GM19467 (cell line): ENCODE results near the gene SPOCK2.
"Not testable (repeated sequence)": the region's sequence is repeated elsewhere in the genome, so short reads cannot be mapped to it uniquely, and the experiment has no call there.

Experiments used
- ATAC-seq: cut with Tn5 transposase; IDR thresholded peaks from one replicate; pipeline ENCODE4 v1.9.1; 2021; ENCODE audit warnings: mild to moderate bottlenecking, moderate library complexity; ENCODE audit not compliant: unreplicated experiment

SPOCK2 gene, protein sequence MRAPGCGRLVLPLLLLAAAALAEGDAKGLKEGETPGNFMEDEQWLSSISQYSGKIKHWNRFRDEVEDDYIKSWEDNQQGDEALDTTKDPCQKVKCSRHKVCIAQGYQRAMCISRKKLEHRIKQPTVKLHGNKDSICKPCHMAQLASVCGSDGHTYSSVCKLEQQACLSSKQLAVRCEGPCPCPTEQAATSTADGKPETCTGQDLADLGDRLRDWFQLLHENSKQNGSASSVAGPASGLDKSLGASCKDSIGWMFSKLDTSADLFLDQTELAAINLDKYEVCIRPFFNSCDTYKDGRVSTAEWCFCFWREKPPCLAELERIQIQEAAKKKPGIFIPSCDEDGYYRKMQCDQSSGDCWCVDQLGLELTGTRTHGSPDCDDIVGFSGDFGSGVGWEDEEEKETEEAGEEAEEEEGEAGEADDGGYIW

DNA sequence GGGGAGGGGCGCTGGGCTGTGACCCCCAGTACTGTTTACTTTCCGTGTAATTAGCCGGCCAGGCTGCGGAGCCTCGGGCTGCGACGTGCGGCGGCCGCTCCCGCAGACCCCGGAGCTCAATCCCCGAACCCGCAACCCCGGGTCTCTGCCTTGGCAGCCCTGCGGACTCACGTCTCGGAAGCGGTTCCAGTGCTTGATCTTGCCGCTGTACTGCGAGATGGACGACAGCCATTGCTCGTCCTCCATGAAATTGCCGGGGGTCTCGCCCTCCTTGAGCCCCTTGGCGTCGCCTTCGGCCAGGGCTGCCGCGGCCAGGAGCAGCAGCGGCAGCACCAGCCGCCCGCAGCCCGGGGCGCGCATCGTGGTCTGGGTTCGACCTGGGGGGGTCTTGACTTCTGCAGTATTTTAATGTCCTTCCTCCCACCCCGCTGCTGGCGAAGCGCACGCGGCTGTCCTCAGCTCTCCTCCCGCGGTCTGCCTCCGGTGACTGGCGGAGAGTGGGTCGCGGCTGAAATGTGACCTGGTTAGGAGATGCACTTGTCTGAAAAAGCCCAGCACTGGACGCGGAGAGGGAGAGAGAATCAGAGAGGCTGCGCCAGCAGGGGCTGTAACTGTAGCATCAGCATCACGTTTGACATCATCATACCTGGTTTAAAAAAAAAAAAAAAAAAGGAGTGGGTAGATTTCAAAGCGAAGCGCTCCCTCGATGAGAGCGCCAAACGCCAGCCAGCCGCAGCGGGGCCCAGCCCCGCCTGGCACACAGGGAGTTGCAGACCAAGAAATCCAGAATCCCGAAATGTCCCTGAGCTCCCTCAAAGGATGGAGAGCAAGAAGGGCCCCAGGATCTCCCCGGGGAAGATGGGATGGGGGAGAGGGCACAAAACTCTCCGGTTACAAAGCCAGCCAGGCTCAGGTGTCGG is at the start of gene SPOCK2:
TSS of gene SPOCK2 (minus strand) at position 583 of the 920 bp plus-strand sequence. CDS start at position 360, 223 bp downstream.
- no peak for ATAC-seq

DNA sequence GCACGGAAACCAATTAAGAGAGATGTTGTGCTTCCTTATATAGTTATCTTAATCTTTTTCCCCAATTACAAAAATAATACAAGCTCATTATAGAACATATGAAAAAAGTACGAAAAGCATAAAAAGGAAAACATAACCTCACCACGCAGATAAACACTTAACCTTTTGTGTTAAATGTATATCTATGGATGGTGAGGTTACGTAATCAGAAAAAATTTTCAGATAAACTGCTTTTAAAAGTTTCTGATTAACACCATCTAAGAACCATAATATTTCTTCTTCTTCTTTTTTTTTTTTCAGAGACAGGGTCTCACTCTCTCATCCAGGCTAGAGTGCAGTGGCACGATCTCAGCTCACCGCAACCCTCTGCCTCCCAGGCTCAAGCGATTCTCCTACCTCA is 49.2 kb upstream of the SPOCK2 start:
- no peak for ATAC-seq

DNA sequence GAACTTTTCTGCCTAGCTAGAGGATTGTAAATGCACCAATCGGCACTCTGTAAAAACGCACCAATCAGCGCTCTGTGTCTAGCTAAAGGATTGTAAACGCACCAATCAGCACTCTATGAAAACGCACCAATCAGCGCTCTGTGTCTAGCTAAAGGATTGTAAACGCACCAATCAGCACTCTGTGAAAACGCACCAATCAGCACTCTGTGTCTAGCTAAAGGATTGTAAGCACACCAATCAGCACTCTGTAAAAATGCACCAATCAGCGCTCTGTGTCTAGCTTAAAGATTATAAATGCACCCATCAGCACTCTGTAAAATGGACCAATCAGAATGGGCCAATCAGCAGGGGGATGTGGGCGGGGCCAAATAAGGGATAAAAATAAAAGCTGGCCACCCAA is 47.9 kb upstream of the SPOCK2 start:
- ATAC-seq: not testable (repeated sequence)

DNA sequence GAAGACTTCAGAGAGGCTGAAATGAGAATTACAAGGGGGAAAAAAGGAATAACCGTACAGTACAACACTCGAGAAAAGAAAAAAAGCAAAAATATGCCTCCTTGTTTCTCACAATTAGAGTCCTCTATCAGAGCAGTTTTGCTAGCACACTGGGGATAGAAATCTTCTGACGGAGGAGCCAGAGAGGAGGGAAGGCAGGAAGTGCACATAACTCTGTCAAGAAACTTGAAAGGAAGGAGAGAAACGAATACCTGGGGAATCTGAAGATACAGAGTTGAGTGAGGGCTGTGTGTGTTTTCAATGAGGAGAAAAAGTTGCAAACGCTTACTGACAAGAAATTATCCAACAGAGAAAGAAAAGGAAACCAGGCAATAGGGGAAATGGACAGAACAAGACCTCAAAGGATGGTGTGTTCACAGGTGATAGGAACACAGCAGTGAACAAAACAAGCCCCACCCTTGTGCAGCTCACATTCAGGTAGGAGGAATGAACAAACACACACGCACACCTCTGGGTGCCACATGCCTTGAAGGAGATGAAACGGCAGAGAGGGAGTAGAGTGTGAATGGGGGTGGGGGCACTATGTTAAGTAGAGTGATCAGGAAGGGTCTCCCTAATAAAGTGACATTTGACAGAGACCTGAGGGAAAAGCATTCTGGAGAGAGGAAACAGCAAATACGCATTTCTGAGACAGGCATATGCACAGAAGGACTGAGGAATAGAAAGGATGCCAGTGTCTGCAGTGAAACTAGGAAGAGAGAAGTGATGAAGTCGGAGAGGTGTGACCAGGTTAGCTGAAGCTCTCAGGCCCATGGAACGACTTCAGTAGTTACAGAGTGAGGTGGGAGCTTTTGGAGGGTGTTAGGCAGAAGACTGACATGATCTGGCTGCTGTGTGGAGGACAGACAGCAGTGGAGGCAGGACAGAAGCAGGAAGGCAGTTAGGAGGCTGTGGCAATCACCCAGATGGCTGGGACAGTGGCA is 46.7 kb upstream of the SPOCK2 start:
- no peak for ATAC-seq

DNA sequence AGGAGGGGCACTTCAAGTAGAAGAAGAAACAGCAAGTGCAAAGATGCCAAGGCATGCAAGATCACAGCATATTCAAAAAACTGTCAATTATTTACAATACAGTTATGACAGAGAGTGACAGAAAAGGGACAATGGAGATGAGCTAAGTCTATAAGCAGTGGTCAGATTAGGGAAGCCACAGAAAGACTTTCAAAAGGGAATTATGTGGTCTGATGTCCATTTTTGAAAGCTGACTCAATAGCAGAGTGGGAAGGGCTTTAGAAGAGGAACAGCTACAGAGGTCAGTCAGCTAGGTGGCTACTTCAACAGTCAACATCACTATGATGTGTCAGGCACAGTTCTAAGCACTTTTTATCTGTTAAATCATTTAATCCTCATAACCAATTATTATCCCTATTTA is 45.2 kb upstream of the SPOCK2 start:
- ATAC-seq: peak; percentile 84

DNA sequence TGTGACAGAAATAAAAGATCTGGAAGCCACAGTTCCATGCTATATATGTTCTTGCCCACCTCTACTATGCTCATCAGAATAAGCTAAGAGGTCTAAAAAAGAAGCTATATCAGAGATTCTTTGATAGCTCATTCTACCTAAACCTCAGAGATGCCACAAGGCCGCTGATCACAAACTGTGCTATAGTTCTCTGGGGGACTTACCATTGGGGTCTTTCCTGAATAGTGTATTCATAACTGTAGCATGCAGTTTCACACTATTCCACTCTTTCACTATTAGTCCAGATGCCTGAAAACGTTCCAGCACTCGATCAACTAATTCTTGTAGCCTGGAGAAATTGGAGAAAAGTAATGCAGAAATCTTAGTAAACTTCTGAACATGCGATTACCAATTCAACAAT is 44.5 kb upstream of the SPOCK2 start:
- ATAC-seq: no peak

DNA sequence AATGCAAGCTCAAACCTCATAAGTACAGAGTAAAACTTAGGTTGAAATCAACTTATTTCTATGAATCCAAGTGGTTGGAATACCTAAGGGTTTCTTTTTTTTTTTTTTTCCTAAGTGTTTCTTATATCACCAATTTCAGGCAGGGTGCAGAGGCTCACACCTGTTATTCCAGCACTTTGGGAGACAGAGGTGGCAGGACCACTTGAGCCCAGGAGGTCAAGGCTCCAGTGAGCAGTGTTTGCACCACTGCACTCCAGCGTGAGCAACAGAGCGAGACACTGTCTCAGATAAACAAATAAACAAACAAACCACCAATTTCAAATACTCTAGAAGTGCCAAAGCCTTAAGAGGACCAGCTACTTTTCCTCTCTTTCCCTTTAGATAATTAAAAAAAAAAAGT is 39.2 kb upstream of the SPOCK2 start:
- no peak for ATAC-seq

DNA sequence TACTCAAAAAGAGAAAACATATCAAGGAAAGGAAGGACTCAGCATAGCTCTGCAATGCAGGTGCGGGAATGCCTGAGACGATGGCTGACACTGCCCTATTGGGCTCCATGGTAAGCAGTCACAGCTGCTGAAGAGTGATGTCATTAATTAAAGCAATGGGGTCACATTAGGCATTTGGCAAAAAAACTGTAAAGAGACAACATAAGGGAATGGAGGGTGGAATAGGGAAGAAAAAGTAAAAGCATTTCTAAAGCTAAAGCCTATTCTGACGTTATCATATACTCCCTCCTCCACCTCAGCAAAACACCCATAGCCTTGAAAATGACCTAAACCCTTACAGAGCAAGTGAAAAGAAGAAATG is 38.5 kb upstream of the SPOCK2 start:
- no peak for ATAC-seq

DNA sequence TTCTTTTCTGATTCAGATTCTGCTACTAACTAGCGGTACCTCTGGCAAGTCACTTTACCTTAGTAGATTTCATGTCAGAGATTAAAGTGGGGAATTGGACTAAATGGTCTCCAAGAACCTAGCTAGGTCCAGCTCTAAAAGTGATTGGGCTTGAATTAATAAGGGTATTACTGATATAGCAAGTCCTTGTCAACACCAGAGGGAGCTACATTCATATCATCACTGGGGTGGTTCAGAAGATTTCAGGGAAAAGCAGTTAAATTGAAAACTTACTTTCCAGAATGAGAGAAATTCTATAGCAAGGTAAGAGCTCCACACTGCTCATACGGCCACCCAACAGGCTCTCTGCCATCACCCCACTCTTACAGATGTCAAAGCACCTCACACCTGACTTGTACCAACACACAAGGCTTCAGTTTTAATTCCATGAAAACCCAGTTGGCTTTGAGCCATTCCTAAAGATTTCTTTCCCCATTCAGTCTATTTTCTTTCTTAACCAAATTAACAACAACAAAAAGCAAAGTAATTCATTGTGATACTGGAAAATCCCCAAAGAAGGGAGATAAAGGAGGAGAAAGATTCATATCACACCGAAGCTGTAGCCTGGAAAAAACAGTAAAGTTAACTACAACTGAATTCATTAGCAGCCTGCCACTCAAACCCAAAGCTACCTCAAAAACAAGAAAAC is 38.0 kb upstream of the SPOCK2 start:
- no peak for ATAC-seq

DNA sequence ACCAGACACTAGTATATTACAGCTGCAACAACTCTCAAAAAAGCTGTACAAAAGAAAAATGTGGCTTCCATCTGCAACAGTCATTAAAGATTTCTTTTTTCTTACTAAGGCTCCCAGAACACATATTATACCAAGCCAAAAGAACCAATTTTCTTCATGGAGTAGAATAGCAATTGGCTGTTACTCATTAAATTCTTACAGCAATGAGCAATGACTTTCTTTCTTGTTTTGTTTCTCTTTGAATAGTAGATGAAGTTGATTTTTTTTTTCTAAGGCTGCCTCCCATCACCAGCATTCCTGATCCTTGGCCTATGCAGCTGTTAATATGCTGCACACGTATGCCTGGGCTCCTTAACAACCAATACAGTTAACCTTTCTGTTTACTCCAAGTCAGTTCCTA is 36.6 kb upstream of the SPOCK2 start:
- ATAC-seq: no peak

DNA sequence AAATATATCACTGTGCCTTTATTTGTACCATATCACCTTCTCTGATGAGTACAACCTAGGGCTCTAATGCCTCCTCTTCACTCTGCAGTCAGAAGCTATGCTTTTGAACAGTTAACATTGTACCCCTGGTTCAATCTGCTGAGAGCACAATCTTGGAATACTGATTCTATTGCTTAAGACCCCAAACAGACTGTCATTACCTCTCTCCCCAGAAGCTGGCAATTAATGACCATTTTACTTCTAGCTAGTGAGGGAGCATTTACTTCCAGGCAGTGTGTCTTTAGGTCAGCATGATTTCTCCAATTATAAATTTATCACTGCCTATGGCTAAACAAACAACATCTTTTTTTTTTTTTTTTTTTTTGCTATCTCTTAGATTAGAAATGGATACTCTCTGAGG is 36.0 kb upstream of the SPOCK2 start:
- ATAC-seq: no peak

DNA sequence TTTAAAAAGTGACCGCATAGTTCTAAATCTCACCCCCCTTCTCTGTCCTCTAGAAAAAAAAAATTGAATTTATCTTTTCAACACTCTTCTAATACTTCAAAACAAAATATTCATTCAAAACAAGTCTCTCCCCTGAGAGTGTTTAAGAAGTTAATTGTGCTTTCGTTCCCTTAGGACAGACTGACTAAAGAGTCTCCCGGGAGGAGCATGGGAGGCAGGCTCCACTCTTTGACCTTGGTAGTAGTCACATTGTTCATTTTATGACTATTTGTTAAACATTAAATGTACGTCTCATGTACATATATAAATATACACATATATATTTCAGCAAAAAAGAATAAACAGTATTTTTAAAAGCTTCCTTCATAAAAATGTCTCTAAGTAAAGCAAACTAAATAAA is 35.3 kb upstream of the SPOCK2 start:
- ATAC-seq: no peak

DNA sequence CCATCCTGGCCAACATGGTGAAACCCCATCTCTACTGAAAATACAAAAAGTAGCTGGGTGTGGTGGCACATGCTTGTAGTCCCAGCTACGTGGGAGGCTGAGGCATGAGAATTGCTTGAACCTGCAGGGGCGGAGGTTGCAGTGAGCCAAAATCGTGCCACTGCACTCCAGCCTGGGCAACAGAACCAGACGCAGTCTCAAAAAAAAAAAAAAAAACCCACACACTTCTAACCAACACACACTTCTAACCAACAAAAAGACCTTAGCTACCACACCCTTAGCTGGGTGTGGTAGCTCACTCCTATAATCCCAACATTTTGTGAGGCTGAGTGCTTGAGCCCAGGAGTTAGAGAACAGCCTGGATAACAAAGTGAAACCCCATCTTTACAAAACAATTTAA is 33.9 kb upstream of the SPOCK2 start:
- ATAC-seq: no peak

DNA sequence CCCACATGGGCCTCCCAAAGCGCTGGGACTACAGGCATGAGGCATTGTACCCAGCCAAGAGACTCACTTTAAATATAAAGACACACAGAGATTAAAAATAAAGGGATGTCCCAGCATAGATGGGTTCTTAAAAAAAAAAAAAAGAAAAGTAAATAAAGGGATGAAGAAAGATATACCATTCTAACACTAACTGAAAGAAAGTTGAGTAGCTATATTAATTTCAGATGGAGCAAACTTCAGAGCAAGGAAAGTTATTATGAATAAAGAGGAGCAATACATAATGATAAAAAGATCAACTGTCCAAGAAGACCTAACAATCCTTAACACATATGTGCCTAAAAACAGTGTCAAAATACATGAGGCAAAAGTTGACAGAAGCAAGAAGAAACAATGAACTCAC is 33.0 kb upstream of the SPOCK2 start:
- ATAC-seq: no peak

DNA sequence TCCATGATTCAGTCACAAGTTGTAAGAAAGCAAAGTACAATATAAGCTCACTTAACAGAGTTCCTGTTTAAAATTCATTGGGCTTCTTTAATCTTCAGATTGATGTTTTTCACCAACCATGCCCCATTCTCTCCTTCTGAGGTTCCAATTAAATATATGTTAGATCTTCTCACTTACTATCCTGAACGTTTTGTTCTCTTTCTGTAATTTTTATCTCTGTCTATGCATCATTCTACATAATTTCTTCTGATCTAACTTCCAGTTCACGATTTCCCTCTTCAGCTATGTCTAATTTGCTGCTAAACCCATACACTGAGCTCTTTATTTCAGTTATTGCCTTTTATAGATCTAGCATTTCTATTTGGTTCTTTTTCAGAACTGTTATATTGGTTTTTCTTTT is 28.0 kb upstream of the SPOCK2 start:
- no peak for ATAC-seq

DNA sequence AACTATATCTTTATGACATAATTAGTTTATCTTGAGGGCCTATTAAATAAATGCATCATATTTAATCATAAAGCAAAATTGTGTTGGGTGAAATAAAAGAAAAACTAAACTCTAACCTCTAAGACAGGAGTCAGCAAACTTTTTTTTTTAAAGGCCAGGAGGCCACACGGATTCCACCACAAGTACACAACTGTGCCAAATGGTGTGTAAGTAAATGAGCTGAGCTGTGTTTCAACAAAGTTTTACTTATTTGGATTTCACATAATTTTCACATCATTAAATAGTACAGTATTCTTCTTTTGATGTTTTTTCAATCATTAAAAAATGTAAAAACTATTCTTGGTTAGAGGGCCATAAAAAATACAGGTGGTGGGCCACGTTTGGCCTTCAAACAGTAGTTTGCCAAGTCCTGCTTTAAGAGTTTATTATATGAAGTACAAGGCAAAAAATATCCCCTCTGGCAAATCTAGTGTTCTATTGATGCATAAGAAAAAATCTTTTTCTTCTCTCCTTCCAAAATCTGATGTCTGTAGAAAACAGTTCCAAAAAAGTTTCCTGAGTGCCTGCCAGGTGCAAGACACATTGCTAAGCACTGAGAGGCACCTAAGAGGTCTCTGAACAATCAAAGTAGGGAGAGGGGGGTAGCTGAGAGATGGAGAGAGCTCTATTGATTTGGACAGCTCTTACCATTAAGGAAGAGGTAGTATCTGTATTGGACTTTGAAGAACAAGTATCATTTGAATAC is 26.5 kb upstream of the SPOCK2 start:
- no peak for ATAC-seq

DNA sequence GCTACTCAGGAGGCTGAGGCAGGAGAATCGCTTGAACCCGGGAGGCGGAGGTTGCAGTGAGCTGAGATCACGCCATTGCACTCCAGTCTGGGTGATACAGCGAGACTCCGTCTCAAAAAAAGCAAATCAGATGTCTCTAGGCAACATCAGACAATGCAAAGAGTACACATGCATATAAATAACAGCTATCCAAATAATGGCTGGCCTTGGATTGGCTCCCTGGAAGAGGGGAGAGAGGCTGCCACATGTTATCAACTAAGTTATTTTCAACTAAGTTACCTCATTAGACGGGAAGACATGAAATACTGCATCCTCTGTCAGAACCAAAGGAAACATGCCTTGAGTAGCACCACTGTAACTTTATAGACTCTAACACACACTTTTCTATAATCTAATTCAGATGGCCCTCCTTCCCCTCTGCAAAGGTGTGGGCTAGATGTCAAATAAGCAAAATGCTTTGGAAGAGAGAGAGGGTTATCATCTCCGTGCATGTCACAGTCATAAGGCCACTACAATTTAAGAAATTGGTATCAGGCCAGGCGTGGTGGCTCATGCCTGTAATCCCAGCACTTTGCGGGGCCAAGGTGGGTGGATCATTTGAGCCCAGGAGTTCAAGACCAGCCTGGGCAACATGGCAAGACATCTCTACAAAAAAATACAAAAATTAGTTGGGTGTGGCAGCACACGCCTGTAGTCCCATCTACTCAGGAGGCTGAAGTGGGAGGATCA is 22.5 kb upstream of the SPOCK2 start:
- no peak for ATAC-seq

DNA sequence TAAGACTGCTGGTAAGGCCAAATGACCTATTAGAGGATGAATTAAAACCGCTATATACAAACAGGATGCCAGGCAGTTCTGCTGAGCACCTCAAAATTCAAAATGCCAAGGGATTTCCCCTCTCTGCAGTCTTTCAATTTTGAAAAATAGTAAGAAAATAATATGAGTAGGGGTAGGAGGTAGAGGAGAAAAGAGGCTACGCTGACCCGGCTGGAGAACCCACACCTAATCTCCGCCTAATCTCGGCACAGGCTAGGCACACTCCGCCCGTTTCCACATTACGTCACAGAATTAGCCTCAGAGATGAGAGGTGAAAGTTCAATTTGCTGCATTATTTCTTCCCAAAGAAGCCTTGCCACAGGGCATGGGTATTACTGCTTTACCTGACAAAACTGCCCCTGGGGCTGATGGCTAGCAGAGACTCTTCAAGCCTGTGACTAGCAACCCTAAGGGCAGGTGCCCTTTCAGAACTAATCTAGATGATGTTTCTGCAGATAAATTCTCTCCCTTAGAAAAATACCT is 21.3 kb upstream of the SPOCK2 start:
- no peak for ATAC-seq
